Fibroblast of skin of left biceps (primary cell): ENCODE measurements around the gene TSC22D4.
"Not testable (repeated sequence)": the region's sequence is repeated elsewhere in the genome, so short reads cannot be mapped to it uniquely, and the experiment has no call there.

Experiments used
- DNase-seq, 2 experiments: peaks; one replicate each; pipeline ENCODE4 v3.0.0-alpha.2; 2013; ENCODE audit warnings: low read depth in 2 of 2

Gene TSC22D4

DNA sequence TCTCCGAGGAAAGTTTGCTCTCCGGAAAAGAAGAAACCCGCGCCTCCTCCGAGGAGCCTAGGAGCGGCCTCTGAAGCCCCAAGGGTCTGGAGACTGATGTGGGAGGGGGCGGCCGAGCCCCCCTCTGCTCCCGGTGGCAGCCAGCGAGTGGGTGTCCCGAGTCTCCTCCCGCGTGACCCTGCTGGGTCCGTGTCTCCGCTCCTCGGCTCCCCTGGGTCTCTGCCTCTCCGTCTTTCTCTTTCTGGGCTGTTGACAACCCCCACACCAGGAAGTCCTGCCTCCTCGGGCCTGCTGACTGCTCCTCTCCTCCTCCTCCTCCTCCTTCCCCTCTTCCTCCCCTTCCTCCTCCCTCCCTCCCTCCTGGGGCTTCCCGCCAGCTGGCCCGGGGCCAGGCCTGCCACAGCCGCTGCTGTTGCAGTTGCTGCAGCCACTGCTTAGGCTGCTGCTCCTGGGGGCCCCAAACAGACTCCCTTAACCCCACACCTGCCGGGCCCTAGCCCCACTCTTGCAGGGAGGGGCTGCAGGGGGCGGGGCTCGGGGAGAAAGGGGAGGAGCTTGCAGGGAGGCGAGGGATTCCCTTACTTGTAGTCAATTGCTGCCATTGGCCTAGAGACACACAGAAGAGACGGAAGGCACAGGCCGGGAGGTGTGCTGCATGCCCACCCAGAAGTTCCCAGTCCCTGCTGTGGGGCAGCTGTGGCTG lies at the start of gene TSC22D4:
TSS of gene TSC22D4 (minus strand) at position 257 of the 703 bp plus-strand sequence. CDS start 1,176 bp downstream, outside the sequence.
- DNase-seq, result peak; percentile 82 to 83

GRCh38 chr7:100528108-100528866 lies 49.3 kb upstream of the TSC22D4 start:
- not testable (repeated sequence) for DNase-seq

- not testable (repeated sequence) for DNase-seq
These were observed 44.2 kb upstream of the TSC22D4 start for GRCh38 chr7:100523192-100523591.

- DNase-seq, result not testable (repeated sequence)
These were observed 43.0 kb upstream of the TSC22D4 start for GRCh38 chr7:100521909-100522593.

GRCh38 chr7:100521076-100521475 lies 42.1 kb upstream of the TSC22D4 start:
- DNase-seq, result no peak

DNA sequence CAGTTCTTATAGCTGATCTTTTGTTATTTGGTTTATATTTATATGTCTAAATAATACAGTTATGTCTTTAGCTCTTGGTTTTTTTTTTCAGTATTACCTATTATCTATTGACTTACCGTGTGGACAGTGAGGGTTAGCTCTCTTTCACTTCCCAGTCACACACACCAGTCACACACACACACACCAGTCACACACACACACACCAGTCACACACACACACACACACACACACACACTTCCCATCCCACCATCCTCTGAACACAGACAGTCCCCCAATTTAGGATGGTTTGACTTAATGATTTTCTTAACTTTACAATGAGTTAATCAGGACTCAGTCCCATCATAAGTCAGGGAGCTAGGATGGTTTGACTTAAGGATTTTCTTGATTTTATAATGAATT lies 41.1 kb upstream of the TSC22D4 start:
- no peak for DNase-seq

GRCh38 chr7:100519580-100519979 lies 40.6 kb upstream of the TSC22D4 start:
- no peak for DNase-seq

DNA sequence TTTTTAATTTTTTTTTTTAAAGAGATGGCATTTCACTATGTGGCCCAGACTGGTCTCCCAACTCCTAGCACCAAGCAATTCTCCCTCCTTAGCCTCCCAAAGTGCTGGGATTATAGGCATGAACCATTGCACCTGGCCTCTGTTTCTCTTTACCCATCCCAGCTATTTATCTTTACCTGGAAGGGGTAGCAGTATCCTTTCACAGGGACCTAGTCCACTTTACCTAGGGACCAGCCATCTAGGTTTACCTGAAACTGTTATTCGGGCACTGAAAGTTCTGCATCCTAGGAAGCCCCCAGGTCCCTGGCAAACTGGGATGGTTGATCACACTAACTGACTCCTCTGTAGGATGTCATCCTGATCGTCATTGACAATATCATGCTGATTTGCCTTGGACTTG lies 38.3 kb upstream of the TSC22D4 start:
- no peak for DNase-seq

DNA sequence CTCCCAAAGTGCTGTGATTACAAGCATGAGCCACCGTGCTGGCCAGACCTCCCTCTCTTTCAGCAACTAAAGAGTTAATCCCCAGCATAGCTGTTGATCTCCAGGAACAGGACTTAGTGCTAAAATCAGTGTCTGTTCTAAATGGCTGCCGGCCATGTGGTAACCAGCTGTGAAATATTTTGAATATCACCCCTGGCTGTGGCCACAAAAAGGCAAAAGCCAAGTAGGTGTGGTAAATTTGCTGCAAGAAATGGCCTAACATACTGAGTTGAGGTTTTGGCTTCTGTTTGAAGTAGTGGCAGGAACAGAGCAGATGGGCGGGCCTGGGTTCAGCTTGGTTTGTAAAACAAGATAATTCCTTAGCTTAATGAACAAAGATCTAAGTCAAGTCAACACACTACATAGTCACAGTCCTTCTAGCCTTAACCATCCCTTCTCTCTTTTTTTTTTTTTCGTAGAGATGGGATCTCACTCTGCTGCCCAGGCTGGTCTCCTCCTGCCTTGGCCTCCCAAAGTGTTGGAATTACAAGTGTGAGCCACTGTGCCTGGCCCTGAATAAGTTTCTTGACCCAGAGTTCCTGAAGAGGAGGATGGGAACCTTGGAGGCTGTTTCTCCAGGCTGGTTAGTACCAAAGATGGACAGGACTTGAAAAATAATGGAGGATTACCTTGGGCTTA lies 37.3 kb upstream of the TSC22D4 start:
- peak; percentile 97 for DNase-seq

- peak; percentile 85 to 86 for DNase-seq
These were observed 36.1 kb upstream of the TSC22D4 start for GRCh38 chr7:100515072-100515532.

- DNase-seq, result no peak
These were observed 34.3 kb upstream of the TSC22D4 start for GRCh38 chr7:100513212-100513810.

- no peak for DNase-seq
These were observed 31.6 kb upstream of the TSC22D4 start for GRCh38 chr7:100510437-100511239.

DNA sequence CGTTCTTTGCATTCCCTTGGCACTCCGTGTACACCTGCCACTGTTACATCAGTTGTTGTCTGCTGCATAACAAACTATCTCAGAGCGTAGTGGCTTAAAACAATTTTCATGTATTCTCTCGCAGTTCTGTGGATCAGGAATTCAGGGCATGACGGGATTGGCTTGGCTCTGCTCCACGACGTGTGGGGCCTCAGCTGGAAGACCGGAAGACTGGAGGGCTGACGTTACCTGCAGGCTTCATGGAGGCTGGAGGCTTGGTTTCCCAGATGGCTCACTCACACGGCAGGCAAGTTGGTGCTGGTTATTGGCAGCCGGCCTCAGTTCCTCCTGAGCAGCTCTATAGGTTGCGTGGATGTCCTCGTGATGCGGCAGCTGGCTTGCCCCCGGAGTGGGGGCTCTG lies 30.2 kb upstream of the TSC22D4 start:
- peak; percentile 76 for DNase-seq

GRCh38 chr7:100506356-100506923 lies 27.4 kb upstream of the TSC22D4 start:
- no peak for DNase-seq

GRCh38 chr7:100504887-100505611 lies 26.0 kb upstream of the TSC22D4 start:
- DNase-seq, result no peak

GRCh38 chr7:100504031-100504430 lies 25.0 kb upstream of the TSC22D4 start:
- DNase-seq, result not testable (repeated sequence)

DNA sequence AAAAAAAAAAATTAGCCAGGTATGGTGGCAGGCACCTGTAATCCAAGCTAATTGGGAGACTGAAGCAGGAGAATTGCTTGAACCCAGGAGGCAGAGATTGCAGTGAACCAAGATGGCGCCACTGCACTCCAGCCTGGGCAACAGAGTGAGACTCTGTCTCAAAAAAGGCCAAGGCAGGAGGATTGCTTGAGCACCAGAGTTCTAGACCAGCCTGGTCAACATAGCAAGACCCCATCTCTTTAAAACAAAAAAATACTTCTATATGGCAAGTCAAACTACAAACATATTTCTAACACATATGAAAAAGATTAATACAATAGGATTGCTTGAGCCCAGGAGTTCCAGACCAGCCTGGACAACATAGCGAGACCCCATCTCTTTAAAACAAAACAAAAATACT lies 21.7 kb upstream of the TSC22D4 start:
- DNase-seq, result not testable (repeated sequence)

- no peak for DNase-seq
These were observed 17.5 kb upstream of the TSC22D4 start for GRCh38 chr7:100496509-100496908.

GRCh38 chr7:100493476-100494264 lies 14.7 kb upstream of the TSC22D4 start:
- no peak for DNase-seq
